Measurements from ENCODE around the gene SORCS2.

DNA sequence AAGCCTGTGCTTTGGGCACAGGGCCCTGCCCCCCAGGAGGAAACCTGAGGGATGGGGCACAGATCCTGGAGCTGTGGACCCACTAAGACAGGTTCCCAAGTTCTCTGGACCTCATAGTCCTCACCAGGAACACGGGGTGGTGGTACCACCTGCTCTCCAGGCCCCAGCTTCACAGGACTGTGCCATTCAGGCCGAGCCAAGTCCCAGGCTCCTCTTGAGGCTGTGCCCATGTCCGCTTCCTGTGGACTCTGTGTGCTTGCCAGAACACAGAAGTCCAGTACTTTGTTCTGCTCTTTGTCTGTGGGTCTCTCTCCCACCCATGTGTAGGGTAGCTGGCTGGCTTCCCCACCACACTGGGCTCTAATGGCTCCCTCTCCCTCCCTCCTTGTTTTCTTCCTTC lies 346.8 kb downstream of the SORCS2 start:
- TF ChIP-seq, protein P1, sequence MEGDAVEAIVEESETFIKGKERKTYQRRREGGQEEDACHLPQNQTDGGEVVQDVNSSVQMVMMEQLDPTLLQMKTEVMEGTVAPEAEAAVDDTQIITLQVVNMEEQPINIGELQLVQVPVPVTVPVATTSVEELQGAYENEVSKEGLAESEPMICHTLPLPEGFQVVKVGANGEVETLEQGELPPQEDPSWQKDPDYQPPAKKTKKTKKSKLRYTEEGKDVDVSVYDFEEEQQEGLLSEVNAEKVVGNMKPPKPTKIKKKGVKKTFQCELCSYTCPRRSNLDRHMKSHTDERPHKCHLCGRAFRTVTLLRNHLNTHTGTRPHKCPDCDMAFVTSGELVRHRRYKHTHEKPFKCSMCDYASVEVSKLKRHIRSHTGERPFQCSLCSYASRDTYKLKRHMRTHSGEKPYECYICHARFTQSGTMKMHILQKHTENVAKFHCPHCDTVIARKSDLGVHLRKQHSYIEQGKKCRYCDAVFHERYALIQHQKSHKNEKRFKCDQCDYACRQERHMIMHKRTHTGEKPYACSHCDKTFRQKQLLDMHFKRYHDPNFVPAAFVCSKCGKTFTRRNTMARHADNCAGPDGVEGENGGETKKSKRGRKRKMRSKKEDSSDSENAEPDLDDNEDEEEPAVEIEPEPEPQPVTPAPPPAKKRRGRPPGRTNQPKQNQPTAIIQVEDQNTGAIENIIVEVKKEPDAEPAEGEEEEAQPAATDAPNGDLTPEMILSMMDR (IDR thresholded peaks at IDR 0.05): no peak
- TF ChIP-seq POLR2A (IDR thresholded peaks at IDR 0.05): no peak

Data from right lobe of liver (tissue), 4 donors.